Uterus (tissue), 2 donors: Measurements from ENCODE around the gene TPPP.
"Not testable (repeated sequence)": the region's sequence is repeated elsewhere in the genome, so short reads cannot be mapped to it uniquely, and the experiment has no call there.

ENCODE experiments used
- POLR2A ChIP-seq, 2 donors: fragments of 450-650 bp; IDR thresholded peaks; one replicate each; pipeline ENCODE4 v1.6.1; 2016; ENCODE audit warnings: antibody characterized with exemption in 2 of 2, mild to moderate bottlenecking in 1 of 2, moderate library complexity in 1 of 2
- TF ChIP-seq, protein P1 (sequence below), 4 experiments: fragments of 200-600 bp in 2 of 4; fragments of 450-650 bp in 2 of 4; sonication (generic) in 2 of 4; IDR thresholded peaks; one replicate each; pipeline ENCODE4 v1.5.1; 2016 to 2019; ENCODE audit warnings: antibody characterized with exemption in 4 of 4, mild to moderate bottlenecking in 2 of 4, moderate library complexity in 1 of 4

DNA sequence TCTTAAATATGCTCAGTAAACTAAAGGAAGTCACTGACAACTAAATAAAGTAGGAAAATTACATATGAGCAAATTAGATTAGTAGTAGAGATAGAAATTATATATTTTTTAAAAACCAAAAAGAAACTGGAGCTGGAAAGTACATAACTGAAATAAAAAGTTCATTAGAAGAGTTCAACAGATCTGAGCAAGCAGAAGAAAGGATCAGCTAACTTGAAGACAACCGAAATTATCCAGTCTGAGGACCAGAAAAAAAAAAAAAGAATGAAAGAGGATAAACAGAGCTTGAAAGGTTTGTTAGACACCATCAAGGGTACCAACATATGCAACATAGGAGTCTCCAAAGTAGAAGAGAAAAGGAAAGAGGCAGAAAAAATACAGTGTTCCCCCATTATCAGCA is 26.2 kb upstream of the TPPP start:
- TF ChIP-seq, protein P1, sequence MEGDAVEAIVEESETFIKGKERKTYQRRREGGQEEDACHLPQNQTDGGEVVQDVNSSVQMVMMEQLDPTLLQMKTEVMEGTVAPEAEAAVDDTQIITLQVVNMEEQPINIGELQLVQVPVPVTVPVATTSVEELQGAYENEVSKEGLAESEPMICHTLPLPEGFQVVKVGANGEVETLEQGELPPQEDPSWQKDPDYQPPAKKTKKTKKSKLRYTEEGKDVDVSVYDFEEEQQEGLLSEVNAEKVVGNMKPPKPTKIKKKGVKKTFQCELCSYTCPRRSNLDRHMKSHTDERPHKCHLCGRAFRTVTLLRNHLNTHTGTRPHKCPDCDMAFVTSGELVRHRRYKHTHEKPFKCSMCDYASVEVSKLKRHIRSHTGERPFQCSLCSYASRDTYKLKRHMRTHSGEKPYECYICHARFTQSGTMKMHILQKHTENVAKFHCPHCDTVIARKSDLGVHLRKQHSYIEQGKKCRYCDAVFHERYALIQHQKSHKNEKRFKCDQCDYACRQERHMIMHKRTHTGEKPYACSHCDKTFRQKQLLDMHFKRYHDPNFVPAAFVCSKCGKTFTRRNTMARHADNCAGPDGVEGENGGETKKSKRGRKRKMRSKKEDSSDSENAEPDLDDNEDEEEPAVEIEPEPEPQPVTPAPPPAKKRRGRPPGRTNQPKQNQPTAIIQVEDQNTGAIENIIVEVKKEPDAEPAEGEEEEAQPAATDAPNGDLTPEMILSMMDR (IDR thresholded peaks at IDR 0.05): not testable (repeated sequence)
- not testable (repeated sequence) for TF ChIP-seq POLR2A (IDR thresholded peaks at IDR 0.05)
